Stimulated activated CD8-positive, alpha-beta memory T cell treated with anti-CD3 and anti-CD28 coated beads, Interleukin-7, amount 100 ng/mL, for 48 hours (primary cell): Measurements from ENCODE around the gene CNIH3.

Experiments used
- DNase-seq, 2 donors: peaks; one replicate each; pipeline ENCODE4 v3.0.0-alpha.2; 2020; ENCODE audit warnings: low read depth in 1 of 2; ENCODE audit errors: extremely low read depth in 1 of 2

The CNIH3 gene

GRCh38 chr1:224613486-224613885, 2.6 kb upstream of the CNIH3 start:
- DNase-seq, result no peak

- DNase-seq, result no peak
Observed at GRCh38 chr1:224616756-224617409, 766 bp downstream of the CNIH3 start.

GRCh38 chr1:224617410-224618355, 1.6 kb downstream of the CNIH3 start:
- no peak for DNase-seq

- DNase-seq, result no peak
Observed at GRCh38 chr1:224619209-224619608, 3.1 kb downstream of the CNIH3 start.

GRCh38 chr1:224620105-224620504, 4.0 kb downstream of the CNIH3 start:
- no peak for DNase-seq

GRCh38 chr1:224621813-224622682, 5.9 kb downstream of the CNIH3 start:
- no peak for DNase-seq

- no peak for DNase-seq
Observed at GRCh38 chr1:224622831-224623230, 6.7 kb downstream of the CNIH3 start.

- no peak for DNase-seq
Observed at GRCh38 chr1:224623310-224623714, 7.2 kb downstream of the CNIH3 start.

GRCh38 chr1:224623743-224624333, 7.7 kb downstream of the CNIH3 start:
- DNase-seq, result peak in 1 of 2 donors; percentile 64

GRCh38 chr1:224624432-224624831, 8.3 kb downstream of the CNIH3 start:
- DNase-seq, result no peak

GRCh38 chr1:224626042-224626441, 9.9 kb downstream of the CNIH3 start:
- DNase-seq, result no peak

- no peak for DNase-seq
Observed at GRCh38 chr1:224629965-224630364, 13.8 kb downstream of the CNIH3 start.

GRCh38 chr1:224631462-224632115, 15.5 kb downstream of the CNIH3 start:
- DNase-seq, result no peak

- no peak for DNase-seq
Observed at GRCh38 chr1:224632381-224632871, 16.3 kb downstream of the CNIH3 start.

- no peak for DNase-seq
Observed at GRCh38 chr1:224632921-224633321, 16.8 kb downstream of the CNIH3 start.

GRCh38 chr1:224635356-224635755, 19.2 kb downstream of the CNIH3 start:
- no peak for DNase-seq

GRCh38 chr1:224637515-224637914, 21.4 kb downstream of the CNIH3 start:
- no peak for DNase-seq

- DNase-seq, result no peak
Observed at GRCh38 chr1:224637936-224638335, 21.8 kb downstream of the CNIH3 start.

- DNase-seq, result no peak
Observed at GRCh38 chr1:224639426-224639975, 23.4 kb downstream of the CNIH3 start.

- no peak for DNase-seq
Observed at GRCh38 chr1:224640018-224640417, 23.9 kb downstream of the CNIH3 start.
